ENCODE data around the gene RNF123.
A peak's percentile ranks its signal among the peaks of the same experiment; 100 is the strongest.

Gene RNF123

DNA sequence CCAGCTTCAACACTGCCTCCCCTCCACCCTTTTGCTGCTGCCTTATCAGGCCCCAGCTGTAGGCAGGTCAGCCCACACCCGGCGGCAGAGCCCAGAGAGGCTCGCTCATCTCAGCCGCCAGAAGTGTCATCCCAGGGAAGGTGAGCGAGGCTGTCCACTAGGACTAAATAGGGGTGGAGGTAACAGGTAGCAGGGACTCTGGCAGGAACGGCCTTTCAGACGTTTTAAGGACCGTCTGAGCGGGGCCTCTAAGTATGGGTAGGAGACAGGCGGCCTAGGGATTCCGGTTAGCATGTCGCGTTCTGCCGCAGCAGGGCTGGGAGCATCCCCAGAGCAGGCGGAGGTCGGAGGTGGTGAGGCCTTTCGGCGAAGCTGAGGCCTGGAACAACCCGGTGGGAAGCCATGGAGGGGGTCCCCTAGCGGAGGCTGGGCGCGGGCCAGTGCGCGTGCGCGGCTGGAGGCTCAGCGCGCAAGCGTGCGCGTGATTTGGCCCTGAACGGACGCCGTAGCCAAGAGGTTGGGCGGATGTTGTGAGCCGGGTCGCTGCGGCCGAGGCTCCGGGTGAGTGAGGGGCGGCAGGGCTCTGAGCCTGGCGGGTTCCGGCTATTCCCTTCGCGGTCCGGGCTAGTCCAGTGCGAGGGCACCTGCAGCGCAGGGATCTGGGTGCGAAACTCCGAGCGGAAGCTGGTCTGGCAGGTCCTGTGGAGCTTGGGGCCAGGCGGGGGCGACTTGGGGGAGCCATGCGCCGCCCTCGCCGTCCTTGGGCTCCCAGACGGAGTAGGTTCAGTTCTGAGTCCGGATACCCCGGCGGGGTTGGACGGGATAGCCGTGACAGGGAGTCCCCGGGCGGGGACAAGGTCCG is at the start of gene RNF123, which contains the start of gene MST1:
Gene RNF123, plus strand, starts transcription at position 512 of the 862 bp plus-strand sequence. CDS start 1,609 bp downstream, outside the sequence.
Gene MST1, minus strand, starts transcription at position 429 of the 862 bp plus-strand sequence. CDS start 783 bp downstream, outside the sequence.
- DNase-seq (ENCODE audit: low read depth) = peak; percentile 86

DNA sequence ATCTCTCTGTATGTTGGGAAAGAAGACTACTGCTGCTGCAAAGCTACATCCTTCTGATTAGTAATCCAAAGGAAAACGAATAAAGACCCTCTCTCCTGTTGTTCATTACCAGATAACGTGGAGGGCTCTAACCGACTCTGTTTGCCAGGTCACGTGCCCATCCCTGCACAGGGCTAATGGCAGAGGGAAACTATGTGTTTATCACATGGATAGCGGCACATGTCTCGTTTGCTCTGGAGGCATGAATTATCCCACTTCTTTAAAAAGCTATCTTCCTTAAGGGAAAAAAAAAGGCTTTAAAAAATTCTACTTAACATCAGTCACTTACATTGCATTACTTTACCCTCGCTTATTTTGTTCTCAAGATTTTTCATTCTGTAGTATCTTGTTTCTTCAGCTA is 48.1 kb upstream of the RNF123 start:
- DNase-seq (ENCODE audit: low read depth) = no peak

GRCh38 chr3:49641921-49642707 is 47.2 kb upstream of the RNF123 start:
- no peak for DNase-seq (ENCODE audit: low read depth)

- no peak for DNase-seq (ENCODE audit: low read depth)
These were observed 46.6 kb upstream of the RNF123 start for GRCh38 chr3:49642708-49643145.

- no peak for DNase-seq (ENCODE audit: low read depth)
These were observed 44.7 kb upstream of the RNF123 start for GRCh38 chr3:49644684-49645083.

GRCh38 chr3:49646236-49646635 is 43.1 kb upstream of the RNF123 start:
- no peak for DNase-seq (ENCODE audit: low read depth)

GRCh38 chr3:49647741-49648140 is 41.6 kb upstream of the RNF123 start:
- DNase-seq (ENCODE audit: low read depth) = no peak

GRCh38 chr3:49648354-49649019 is 40.9 kb upstream of the RNF123 start:
- no peak for DNase-seq (ENCODE audit: low read depth)

- DNase-seq (ENCODE audit: low read depth) = no peak
These were observed 39.8 kb upstream of the RNF123 start for GRCh38 chr3:49649576-49649975.

- no peak for DNase-seq (ENCODE audit: low read depth)
These were observed 39.2 kb upstream of the RNF123 start for GRCh38 chr3:49650177-49650576.

DNA sequence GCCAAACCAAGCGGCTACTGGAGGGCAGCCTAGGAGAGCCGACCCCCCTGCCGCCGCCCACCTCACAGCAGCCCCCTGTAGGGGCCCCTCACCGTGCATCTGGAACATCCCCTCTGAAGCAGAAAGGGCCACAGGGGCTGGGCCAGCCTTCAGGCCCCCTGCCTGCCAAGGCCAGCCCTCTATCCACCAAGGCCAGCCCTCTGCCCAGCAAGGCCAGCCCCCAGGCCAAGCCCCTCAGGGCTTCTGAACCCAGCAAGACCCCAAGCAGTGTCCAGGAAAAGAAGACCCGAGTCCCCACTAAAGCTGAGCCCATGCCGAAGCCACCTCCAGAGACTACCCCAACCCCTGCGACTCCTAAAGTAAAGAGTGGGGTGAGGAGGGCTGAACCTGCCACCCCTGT is 38.7 kb upstream of the RNF123 start:
- DNase-seq (ENCODE audit: low read depth) = no peak

GRCh38 chr3:49652218-49652902 is 37.0 kb upstream of the RNF123 start:
- DNase-seq (ENCODE audit: low read depth) = no peak

DNA sequence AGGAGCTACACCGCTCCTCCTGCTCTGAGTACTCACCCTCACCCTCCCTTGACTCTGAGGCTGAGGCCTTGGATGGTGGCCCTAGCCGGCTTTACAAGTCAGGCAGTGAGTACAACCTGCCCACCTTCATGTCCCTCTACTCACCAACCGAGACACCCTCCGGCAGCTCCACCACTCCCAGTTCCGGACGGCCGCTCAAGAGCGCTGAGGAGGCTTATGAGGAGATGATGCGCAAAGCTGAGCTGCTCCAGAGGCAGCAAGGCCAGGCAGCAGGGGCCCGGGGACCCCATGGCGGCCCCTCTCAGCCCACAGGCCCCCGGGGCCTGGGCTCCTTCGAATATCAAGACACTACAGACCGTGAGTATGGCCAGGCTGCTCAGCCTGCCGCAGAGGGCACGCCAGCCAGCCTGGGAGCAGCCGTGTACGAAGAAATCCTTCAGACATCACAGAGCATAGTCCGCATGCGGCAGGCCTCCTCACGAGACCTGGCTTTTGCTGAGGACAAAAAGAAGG is 36.4 kb upstream of the RNF123 start:
- no peak for DNase-seq (ENCODE audit: low read depth)

- DNase-seq (ENCODE audit: low read depth) = no peak
These were observed 35.7 kb upstream of the RNF123 start for GRCh38 chr3:49653621-49654020.

DNA sequence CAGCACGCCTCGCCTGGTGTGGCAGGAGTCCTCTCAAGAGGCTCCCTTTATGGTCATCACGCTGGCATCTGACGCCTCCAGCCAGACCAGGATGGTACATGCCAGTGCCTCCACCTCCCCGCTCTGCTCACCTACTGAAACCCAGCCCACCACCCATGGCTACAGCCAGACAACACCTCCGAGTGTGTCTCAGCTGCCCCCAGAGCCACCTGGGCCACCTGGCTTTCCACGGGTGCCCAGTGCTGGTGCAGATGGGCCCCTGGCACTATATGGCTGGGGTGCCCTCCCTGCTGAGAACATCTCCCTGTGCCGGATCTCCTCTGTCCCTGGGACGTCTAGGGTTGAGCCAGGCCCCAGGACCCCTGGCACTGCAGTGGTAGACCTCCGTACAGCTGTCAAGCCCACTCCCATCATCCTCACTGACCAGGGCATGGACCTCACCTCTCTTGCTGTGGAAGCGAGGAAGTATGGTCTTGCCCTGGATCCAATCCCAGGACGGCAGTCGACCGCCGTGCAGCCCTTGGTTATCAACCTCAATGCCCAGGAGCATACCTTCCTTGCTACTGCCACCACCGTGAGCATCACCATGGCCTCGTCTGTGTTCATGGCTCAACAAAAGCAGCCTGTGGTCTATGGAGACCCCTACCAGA is 35.1 kb upstream of the RNF123 start:
- DNase-seq (ENCODE audit: low read depth) = no peak

- DNase-seq (ENCODE audit: low read depth) = no peak
These were observed 34.3 kb upstream of the RNF123 start for GRCh38 chr3:49654955-49655556.

DNA sequence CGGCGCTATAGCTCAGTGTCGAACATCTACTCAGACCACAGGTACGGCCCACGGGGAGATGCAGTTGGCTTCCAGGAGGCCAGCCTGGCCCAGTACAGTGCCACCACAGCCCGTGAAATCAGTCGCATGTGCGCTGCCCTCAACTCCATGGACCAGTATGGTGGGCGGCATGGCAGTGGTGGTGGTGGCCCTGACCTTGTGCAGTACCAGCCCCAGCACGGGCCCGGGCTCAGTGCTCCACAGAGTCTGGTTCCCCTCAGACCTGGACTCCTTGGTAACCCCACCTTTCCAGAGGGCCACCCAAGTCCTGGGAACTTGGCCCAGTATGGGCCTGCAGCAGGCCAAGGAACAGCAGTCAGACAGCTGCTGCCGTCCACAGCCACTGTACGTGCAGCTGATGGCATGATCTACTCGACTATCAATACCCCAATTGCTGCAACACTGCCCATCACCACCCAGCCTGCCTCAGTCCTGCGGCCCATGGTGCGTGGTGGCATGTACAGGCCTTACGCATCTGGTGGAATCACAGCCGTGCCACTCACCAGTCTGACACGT is 33.5 kb upstream of the RNF123 start:
- DNase-seq (ENCODE audit: low read depth) = no peak

DNA sequence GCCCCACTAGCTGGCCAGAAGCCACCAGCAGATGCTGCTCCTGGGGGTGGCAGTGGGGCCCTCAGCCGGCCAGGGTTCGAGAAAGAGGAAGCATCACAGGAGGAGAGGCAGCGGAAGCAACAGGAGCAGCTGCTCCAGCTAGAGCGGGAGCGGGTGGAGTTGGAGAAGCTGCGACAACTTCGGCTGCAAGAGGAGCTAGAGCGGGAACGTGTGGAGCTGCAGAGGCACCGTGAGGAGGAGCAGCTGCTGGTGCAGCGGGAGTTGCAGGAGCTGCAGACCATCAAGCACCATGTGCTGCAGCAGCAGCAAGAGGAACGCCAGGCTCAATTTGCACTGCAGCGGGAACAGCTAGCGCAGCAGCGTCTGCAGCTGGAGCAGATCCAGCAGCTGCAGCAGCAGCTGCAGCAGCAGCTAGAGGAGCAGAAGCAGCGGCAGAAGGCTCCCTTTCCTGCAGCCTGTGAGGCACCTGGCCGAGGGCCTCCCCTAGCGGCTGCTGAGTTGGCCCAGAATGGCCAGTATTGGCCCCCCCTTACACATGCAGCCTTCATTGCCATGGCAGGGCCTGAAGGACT is 32.7 kb upstream of the RNF123 start:
- DNase-seq (ENCODE audit: low read depth) = no peak

DNA sequence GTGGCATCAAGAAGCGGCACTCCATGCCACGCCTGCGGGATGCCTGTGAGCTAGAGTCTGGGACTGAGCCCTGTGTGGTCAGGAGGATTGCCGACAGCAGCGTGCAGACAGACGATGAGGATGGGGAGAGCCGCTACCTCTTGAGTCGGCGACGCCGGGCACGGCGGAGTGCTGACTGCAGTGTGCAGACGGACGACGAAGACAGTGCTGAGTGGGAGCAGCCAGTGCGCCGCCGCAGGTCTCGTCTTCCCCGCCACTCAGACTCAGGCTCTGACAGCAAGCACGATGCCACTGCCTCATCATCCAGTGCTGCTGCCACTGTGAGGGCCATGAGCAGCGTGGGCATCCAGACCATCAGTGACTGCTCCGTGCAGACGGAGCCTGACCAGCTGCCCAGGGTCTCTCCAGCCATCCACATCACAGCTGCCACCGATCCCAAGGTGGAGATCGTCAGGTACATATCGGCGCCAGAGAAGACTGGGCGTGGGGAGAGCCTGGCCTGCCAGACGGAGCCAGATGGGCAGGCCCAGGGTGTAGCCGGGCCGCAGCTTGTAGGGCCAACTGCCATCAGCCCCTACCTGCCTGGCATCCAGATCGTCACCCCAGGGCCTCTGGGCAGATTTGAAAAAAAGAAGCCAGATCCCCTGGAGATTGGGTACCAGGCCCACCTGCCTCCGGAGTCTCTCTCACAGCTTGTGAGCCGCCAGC is 32.0 kb upstream of the RNF123 start:
- DNase-seq (ENCODE audit: low read depth) = no peak

All from activated T-helper 9 cell treated with anti-CD3 and anti-CD28 coated beads, Interleukin-2, amount 50 U/mL, for 16 hours (primary cell).